Caco-2 (cell line): ENCODE results near the gene NT5C3B. TPM values are rescaled to one million over a fixed set of nuclear protein-coding genes. Genes with fewer than 3 reads are reported as not detected.

Experiments
- BruUV-seq: library from RNA; stranded (reverse); fragments of 400-500 nt; replicated peaks from 2 replicates; lab custom pipeline; 2021; lab: Mats Ljungman, UMichigan
- CTCF ChIA-PET: fragments of 300-600 bp; sonication (Branson Sonifier 250); formaldehyde crosslinking; loops from one replicate; lab custom pipeline; 2022; ENCODE audit warnings: antibody characterized with exemption; lab: Charles Lee
- POLR2A ChIA-PET: fragments of 300-600 bp; sonication (Branson Sonifier 250); formaldehyde crosslinking; loops from one replicate; lab custom pipeline; 2022; ENCODE audit warnings: antibody characterized with exemption; lab: Charles Lee
- DNase-seq, 2 experiments: peaks; one replicate each; pipeline versions ENCODE4 v3.0.0 to v3.0.0-alpha.2; 2020 to 2022
- H3K27me3 ChIP-seq: replicated peaks from 2 replicates; pipeline ENCODE4 v1.6.0; 2011; ENCODE audit warnings: low read length; ENCODE audit not compliant: control insufficient read depth, insufficient read depth
- H3K36me3 ChIP-seq: 2 replicates; pipeline ENCODE4 v1.5.1; 2011; ENCODE audit warnings: low read length; ENCODE audit not compliant: control insufficient read depth, insufficient read depth
- H3K4me1 ChIP-seq: fragments of 250-450 bp; sonication (Bioruptor Pico); 2 replicates; pipeline ENCODE4 v1.5.1; 2020; ENCODE audit warnings: mild to moderate bottlenecking
- H3K4me3 ChIP-seq: 2 replicates; pipeline ENCODE4 v1.5.1; 2011; ENCODE audit warnings: low read depth, mild to moderate bottlenecking, control low read depth, low read length
- H3K9me3 ChIP-seq: fragments of 250-450 bp; sonication (Bioruptor Pico); 2 replicates; pipeline ENCODE4 v1.5.1; 2020; ENCODE audit warnings: mild to moderate bottlenecking, moderate library complexity
- H3K27ac Mint-ChIP-seq: one replicate; pipeline ENCODE4 v1.8.0; 2022; ENCODE audit warnings: mixed read lengths; ENCODE audit not compliant: unreplicated experiment
- H3K27me3 Mint-ChIP-seq: one replicate; pipeline ENCODE4 v1.8.0; 2022; ENCODE audit warnings: mixed read lengths; ENCODE audit not compliant: insufficient read depth, unreplicated experiment
- H3K36me3 Mint-ChIP-seq: one replicate; pipeline ENCODE4 v1.8.0; 2022; ENCODE audit warnings: mild to moderate bottlenecking, mixed read lengths; ENCODE audit not compliant: insufficient read depth, unreplicated experiment
- H3K4me1 Mint-ChIP-seq: one replicate; pipeline ENCODE4 v1.8.0; 2022; ENCODE audit warnings: low read depth, mixed read lengths; ENCODE audit not compliant: unreplicated experiment
- H3K4me3 Mint-ChIP-seq: one replicate; pipeline ENCODE4 v1.8.0; 2022; ENCODE audit warnings: mild to moderate bottlenecking, moderate library complexity, mixed read lengths; ENCODE audit not compliant: unreplicated experiment
- H3K9me3 Mint-ChIP-seq: one replicate; pipeline ENCODE4 v1.8.0; 2022; ENCODE audit warnings: mixed read lengths; ENCODE audit not compliant: unreplicated experiment
- CTCF ChIP-seq, 2 experiments: fragments of 200-600 bp in 1 of 2; IDR thresholded peaks; 1 replicate in 1 of 2; 2 replicates in 1 of 2; pipeline versions ENCODE4 v1.5.1 to v1.8.0; 2011 to 2022; ENCODE audit warnings: antibody characterized with exemption in 1 of 2, control low read depth in 1 of 2, inconsistent platforms in 1 of 2, low read depth in 1 of 2, low read length in 1 of 2, mild to moderate bottlenecking in 1 of 2, moderate library complexity in 1 of 2; ENCODE audit not compliant: insufficient read depth in 1 of 2, severe bottlenecking in 1 of 2, unreplicated experiment in 1 of 2
- intact Hi-C: fragments of 100-400 bp; cut with micrococcal nuclease; formaldehyde crosslinking; loops from one replicate; pipeline ENCODE4 v1.10.0; 2022; ENCODE audit not compliant: unreplicated experiment
- total RNA-seq: library from RNA; stranded (reverse); gene quantifications from 2 replicates; pipeline ENCODE4 v1.2.3, GENCODE V29; 2022

The NT5C3B gene
- total RNA-seq, 1 experiment from 2014 or later, result 94.5 TPM

GRCh38 chr17:41785091-41785858 lies 50.8 kb downstream of the NT5C3B start:
- intact Hi-C loops, result loop anchor here (1.0 kb wide), 1 partner anchor 47 kb away; no protein-coding TSS in a partner anchor

GRCh38 chr17:41784207-41784744 lies 51.8 kb downstream of the NT5C3B start:
- no TSS peak for BruUV-seq
- CTCF ChIA-PET, result interaction anchor here (1.1 to 4.4 kb wide), 5 partner anchors 10 to 28 kb away, joined by 4 to 169 read pairs (median 44); partner anchors contain the start of genes FKBP10 and P3H4
- no peaks in the 10 kb centered on the region for H3K27me3 Mint-ChIP-seq
- H3K36me3 Mint-ChIP-seq, result peaks cover 77% of the 10 kb centered on the region
- H3K36me3 ChIP-seq, result peaks cover 4% of the 10 kb centered on the region
- no peak for DNase-seq
- H3K4me1 Mint-ChIP-seq, result peaks cover 35% of the 10 kb centered on the region
- POLR2A ChIA-PET, result interaction anchor here (0.6 to 3.4 kb wide), 4 partner anchors 10 to 90 kb away, joined by 3 to 243 read pairs (median 24); no protein-coding TSS in a partner anchor
- intact Hi-C loops, result no loop called here
- H3K4me3 ChIP-seq, result peak overlapping the region; percentile 82
- H3K27ac Mint-ChIP-seq, result peak overlapping the region; percentile 93
- H3K9me3 ChIP-seq, result no peaks in the 10 kb centered on the region
- no peak for TF ChIP-seq CTCF (IDR thresholded peaks at IDR 0.05; ENCODE audit: insufficient read depth in 1 of 2, low read depth in 1 of 2, low read length in 1 of 2, severe bottlenecking in 1 of 2, unreplicated experiment in 1 of 2)
- H3K9me3 Mint-ChIP-seq, result no peaks in the 10 kb centered on the region
- no peaks in the 10 kb centered on the region for H3K27me3 ChIP-seq
- H3K4me1 ChIP-seq, result peaks cover 24% of the 10 kb centered on the region
- peak overlapping the region; percentile 74 for H3K4me3 Mint-ChIP-seq

More at GRCh38 chr17:41785091-41785858, 50.8 kb downstream of the NT5C3B start:
- DNase-seq, result peak; percentile 82 to 86
- ChIA-PET CTCF (interaction anchor here (0.7 to 4.4 kb wide), 11 partner anchors 7 to 175 kb away, joined by 3 to 169 read pairs (median 10); partner anchors contain the start of genes ACLY, EIF1, FKBP10 and P3H4), POLR2A (interaction anchor here (0.5 to 3.4 kb wide), 13 partner anchors 9 to 181 kb away, joined by 4 to 243 read pairs (median 12); partner anchors contain the start of genes ACLY, EIF1, FKBP10 and HAP1)
- peak overlapping the region; percentile 93 for H3K27ac Mint-ChIP-seq
- H3K36me3 ChIP-seq, result peaks cover 4% of the 10 kb centered on the region; the same call in 1 of the 2 replicates
- H3K27me3 ChIP-seq, result no peaks in the 10 kb centered on the region
- peaks cover 24% of the 10 kb centered on the region for H3K4me1 ChIP-seq
- H3K9me3 ChIP-seq, result no peaks in the 10 kb centered on the region
- no peaks in the 10 kb centered on the region for H3K9me3 Mint-ChIP-seq
- no peak for TF ChIP-seq CTCF (IDR thresholded peaks at IDR 0.05; ENCODE audit: insufficient read depth in 1 of 2, low read depth in 1 of 2, low read length in 1 of 2, severe bottlenecking in 1 of 2, unreplicated experiment in 1 of 2)
- BruUV-seq, result TSS peak; percentile 32
- peaks cover 69% of the 10 kb centered on the region for H3K36me3 Mint-ChIP-seq
- H3K27me3 Mint-ChIP-seq, result no peaks in the 10 kb centered on the region
- H3K4me3 Mint-ChIP-seq, result peak overlapping the region; percentile 74
- peak overlapping the region; percentile 82 for H3K4me3 ChIP-seq
- H3K4me1 Mint-ChIP-seq, result peaks cover 35% of the 10 kb centered on the region

- peak overlapping the region; percentile 0 for H3K27ac Mint-ChIP-seq
- no peaks in the 10 kb centered on the region for H3K27me3 Mint-ChIP-seq
- ChIA-PET POLR2A (interaction anchor here (0.5 to 1.3 kb wide), 2 partner anchors 9 to 11 kb away, joined by 3 to 4 read pairs; no protein-coding TSS in a partner anchor), CTCF (interaction anchor here (0.7 kb wide), 1 partner anchor 88 kb away, joined by 5 read pairs; no protein-coding TSS in a partner anchor)
- Histone ChIP-seq H3K9me3 (no peaks in the 10 kb centered on the region), H3K27me3 (no peaks in the 10 kb centered on the region), H3K36me3 (peaks cover 4% of the 10 kb centered on the region), H3K4me3 (no peak overlapping the region), H3K4me1 (peaks cover 34% of the 10 kb centered on the region)
- H3K9me3 Mint-ChIP-seq, result no peaks in the 10 kb centered on the region
- peaks cover 98% of the 10 kb centered on the region for H3K36me3 Mint-ChIP-seq
- H3K4me3 Mint-ChIP-seq, result no peak overlapping the region
- H3K4me1 Mint-ChIP-seq, result peaks cover 16% of the 10 kb centered on the region
- intact Hi-C loops, result no loop called here
- DNase-seq, result no peak
- TF ChIP-seq CTCF (IDR thresholded peaks at IDR 0.05; ENCODE audit: insufficient read depth in 1 of 2, low read depth in 1 of 2, low read length in 1 of 2, severe bottlenecking in 1 of 2, unreplicated experiment in 1 of 2), result no peak
- BruUV-seq, result no TSS peak
These were observed 53.9 kb downstream of the NT5C3B start for GRCh38 chr17:41782142-41782541.
